Panc1 (cell line): ENCODE results near the gene ESRRA.

Source experiments
- POLR2AphosphoS5 ChIP-seq: IDR thresholded peaks from 2 replicates; pipeline ENCODE4 v1.6.1; 2012; ENCODE audit warnings: mild to moderate bottlenecking, low read depth, low read length, moderate library complexity
- SIN3A ChIP-seq: IDR thresholded peaks from 2 replicates; pipeline ENCODE4 v1.6.1; 2012; ENCODE audit warnings: low read depth, mild to moderate bottlenecking, low read length, moderate library complexity, borderline replicate concordance; ENCODE audit not compliant: insufficient read depth
- TCF7L2 ChIP-seq: IDR thresholded peaks from 2 replicates; pipeline ENCODE4 v1.6.1; 2011; ENCODE audit warnings: mild to moderate bottlenecking, low read depth, low read length, inconsistent platforms
- TF ChIP-seq, protein P1 (sequence below): fragments of 450-650 bp; IDR thresholded peaks from 2 replicates; pipeline ENCODE4 v1.5.1; 2017; ENCODE audit warnings: mild to moderate bottlenecking
- TF ChIP-seq, protein P2 (sequence below), 2 experiments: IDR thresholded peaks; 2 replicates each; pipeline ENCODE4 v1.6.1; 2011 to 2012; ENCODE audit warnings: low read depth in 2 of 2, control low read depth in 1 of 2, low read length in 1 of 2, mild to moderate bottlenecking in 1 of 2, moderate library complexity in 1 of 2; ENCODE audit not compliant: insufficient read depth in 1 of 2

DNA sequence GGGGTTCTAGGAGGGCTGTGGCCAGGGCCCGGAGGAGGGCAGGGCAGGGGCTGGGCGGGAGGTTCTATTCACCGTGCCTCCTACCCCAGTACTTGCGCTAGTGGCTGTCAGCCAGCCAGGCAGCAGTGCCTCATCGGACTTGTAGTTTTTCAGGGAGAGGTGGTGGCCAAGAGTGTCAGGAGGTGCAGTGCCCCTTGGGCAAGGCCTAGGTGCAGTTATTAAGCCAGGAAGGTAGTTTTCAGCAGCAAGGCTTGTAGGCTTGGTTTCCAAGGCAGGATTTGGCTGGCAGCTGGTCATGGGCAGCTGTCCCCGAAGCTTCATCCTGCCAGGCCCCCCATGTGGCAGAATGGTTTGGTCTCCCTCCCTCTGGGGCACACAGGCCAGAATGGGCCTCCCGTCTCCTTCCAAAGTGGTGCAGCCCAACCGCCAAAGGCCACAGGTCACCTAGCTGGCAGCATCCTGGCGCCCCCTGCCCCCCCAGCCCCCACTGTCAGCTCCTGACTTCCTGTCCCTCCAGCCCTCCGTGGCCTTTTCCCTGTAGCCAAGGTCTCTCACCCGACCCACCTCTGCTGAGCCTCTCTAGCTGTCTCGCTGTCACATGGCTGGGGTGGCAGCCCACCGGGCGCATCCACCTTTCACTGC is 43.2 kb downstream of the ESRRA start:
- TF ChIP-seq, protein P1, sequence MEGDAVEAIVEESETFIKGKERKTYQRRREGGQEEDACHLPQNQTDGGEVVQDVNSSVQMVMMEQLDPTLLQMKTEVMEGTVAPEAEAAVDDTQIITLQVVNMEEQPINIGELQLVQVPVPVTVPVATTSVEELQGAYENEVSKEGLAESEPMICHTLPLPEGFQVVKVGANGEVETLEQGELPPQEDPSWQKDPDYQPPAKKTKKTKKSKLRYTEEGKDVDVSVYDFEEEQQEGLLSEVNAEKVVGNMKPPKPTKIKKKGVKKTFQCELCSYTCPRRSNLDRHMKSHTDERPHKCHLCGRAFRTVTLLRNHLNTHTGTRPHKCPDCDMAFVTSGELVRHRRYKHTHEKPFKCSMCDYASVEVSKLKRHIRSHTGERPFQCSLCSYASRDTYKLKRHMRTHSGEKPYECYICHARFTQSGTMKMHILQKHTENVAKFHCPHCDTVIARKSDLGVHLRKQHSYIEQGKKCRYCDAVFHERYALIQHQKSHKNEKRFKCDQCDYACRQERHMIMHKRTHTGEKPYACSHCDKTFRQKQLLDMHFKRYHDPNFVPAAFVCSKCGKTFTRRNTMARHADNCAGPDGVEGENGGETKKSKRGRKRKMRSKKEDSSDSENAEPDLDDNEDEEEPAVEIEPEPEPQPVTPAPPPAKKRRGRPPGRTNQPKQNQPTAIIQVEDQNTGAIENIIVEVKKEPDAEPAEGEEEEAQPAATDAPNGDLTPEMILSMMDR = no peak
- TF ChIP-seq, protein P2, sequence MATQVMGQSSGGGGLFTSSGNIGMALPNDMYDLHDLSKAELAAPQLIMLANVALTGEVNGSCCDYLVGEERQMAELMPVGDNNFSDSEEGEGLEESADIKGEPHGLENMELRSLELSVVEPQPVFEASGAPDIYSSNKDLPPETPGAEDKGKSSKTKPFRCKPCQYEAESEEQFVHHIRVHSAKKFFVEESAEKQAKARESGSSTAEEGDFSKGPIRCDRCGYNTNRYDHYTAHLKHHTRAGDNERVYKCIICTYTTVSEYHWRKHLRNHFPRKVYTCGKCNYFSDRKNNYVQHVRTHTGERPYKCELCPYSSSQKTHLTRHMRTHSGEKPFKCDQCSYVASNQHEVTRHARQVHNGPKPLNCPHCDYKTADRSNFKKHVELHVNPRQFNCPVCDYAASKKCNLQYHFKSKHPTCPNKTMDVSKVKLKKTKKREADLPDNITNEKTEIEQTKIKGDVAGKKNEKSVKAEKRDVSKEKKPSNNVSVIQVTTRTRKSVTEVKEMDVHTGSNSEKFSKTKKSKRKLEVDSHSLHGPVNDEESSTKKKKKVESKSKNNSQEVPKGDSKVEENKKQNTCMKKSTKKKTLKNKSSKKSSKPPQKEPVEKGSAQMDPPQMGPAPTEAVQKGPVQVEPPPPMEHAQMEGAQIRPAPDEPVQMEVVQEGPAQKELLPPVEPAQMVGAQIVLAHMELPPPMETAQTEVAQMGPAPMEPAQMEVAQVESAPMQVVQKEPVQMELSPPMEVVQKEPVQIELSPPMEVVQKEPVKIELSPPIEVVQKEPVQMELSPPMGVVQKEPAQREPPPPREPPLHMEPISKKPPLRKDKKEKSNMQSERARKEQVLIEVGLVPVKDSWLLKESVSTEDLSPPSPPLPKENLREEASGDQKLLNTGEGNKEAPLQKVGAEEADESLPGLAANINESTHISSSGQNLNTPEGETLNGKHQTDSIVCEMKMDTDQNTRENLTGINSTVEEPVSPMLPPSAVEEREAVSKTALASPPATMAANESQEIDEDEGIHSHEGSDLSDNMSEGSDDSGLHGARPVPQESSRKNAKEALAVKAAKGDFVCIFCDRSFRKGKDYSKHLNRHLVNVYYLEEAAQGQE (IDR thresholded peaks at IDR 0.05; ENCODE audit: insufficient read depth in 1 of 2, low read depth in 2 of 2, low read length in 1 of 2) = no peak
- TF ChIP-seq SIN3A = no peak
- TF ChIP-seq POLR2AphosphoS5 = no peak
- TF ChIP-seq TCF7L2 = no peak
